ENCODE measurements around the gene PTPN11. TPM values are rescaled to one million over a fixed set of nuclear protein-coding genes. Genes with fewer than 3 reads are reported as not detected.

PTPN11 gene
- polyA plus RNA-seq, 2 of the 4 experiments (the other 2 are of a cell fraction) = 78.6 to 194 TPM

GRCh38 chr12:112425582-112426382, 7.0 kb downstream of the PTPN11 start:
- no peak overlapping the region for H3K4me2 ChIP-seq
- CTCF ChIA-PET = interaction anchor here (0.6 kb wide), 1 partner anchor 481 kb away, joined by 3 read pairs; no protein-coding TSS in a partner anchor
- WGBS (ENCODE audit: missing lambda C conversion rate) = 96% methylated on average over 7 of the region's 7 CpGs
- DNase-seq (ENCODE audit: low read depth in 1 of 2, low spot score in 1 of 2) (no peak), FAIRE-seq (no peak), ATAC-seq (no peak)
- peaks cover 12% of the 10 kb centered on the region for H3K4me1 ChIP-seq
- H3K27ac ChIP-seq = no peak overlapping the region
- peak; percentile 57 for TF ChIP-seq MAFK (IDR thresholded peaks at IDR 0.05; ENCODE audit: partially characterized antibody)
- no peak for TF ChIP-seq FOSL2 (IDR thresholded peaks at IDR 0.05)
- TF ChIP-seq FOSL2 (CRISPR knock-in tag; IDR thresholded peaks at IDR 0.05) = no peak
- no peak for TF ChIP-seq FOXS1 (CRISPR knock-in tag; IDR thresholded peaks at IDR 0.05)
- TF ChIP-seq CTCF (IDR thresholded peaks at IDR 0.05) = no peak
- H3K4me3 ChIP-seq = no peak overlapping the region
- POLR2A ChIA-PET = no interaction called here
- no peaks in the 10 kb centered on the region for H3K9me3 ChIP-seq

DNA sequence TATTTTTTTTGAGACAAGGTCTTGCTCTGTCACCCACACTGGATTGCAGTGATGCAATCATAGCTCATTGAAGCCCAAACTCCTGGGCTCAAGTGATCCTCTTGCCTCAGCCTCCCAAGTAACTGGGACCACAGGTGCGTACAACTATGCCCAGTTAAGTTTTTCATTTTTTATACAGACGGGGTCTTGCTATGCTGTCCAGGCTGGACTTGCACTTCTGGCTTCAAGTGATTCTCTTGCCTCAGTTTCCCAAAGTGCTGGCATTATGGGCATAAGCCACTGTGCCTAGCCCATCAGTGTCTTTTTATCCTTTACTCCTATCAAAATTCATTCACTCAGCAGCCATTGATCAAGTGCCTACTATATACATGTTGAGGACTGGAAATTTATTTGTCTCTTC, 9.0 kb downstream of the PTPN11 start:
- no peak for TF ChIP-seq HOXB5 (CRISPR knock-in tag; IDR thresholded peaks at IDR 0.05)
- TF ChIP-seq, protein P1, sequence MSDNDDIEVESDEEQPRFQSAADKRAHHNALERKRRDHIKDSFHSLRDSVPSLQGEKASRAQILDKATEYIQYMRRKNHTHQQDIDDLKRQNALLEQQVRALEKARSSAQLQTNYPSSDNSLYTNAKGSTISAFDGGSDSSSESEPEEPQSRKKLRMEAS (IDR thresholded peaks at IDR 0.05) = no peak
- no peak for TF ChIP-seq CHD4 (IDR thresholded peaks at IDR 0.05; ENCODE audit: borderline replicate concordance)
- TF ChIP-seq RAD21 (conservative IDR thresholded peaks at IDR 0.05 in 1 of 2, IDR thresholded peaks at IDR 0.05 in 1 of 2) = no peak
- TF ChIP-seq CBX2 (IDR thresholded peaks at IDR 0.05; ENCODE audit: borderline replicate concordance, low read depth) = no peak
- no peak for TF ChIP-seq MYC (IDR thresholded peaks at IDR 0.05; ENCODE audit: borderline replicate concordance, low read length)
- TF ChIP-seq HOXB13 (CRISPR knock-in tag; IDR thresholded peaks at IDR 0.05; ENCODE audit: low read depth) = no peak
- no peak for TF ChIP-seq RCOR1 (IDR thresholded peaks at IDR 0.05; ENCODE audit: low read depth, low read length)
- TF ChIP-seq JUNB (IDR thresholded peaks at IDR 0.05) = no peak
- TF ChIP-seq NR3C1 (IDR thresholded peaks at IDR 0.05) = no peak
- no peak for TF ChIP-seq ZC3H11A (IDR thresholded peaks at IDR 0.05)
- TF ChIP-seq, protein P2, sequence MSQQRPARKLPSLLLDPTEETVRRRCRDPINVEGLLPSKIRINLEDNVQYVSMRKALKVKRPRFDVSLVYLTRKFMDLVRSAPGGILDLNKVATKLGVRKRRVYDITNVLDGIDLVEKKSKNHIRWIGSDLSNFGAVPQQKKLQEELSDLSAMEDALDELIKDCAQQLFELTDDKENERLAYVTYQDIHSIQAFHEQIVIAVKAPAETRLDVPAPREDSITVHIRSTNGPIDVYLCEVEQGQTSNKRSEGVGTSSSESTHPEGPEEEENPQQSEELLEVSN (IDR thresholded peaks at IDR 0.05; ENCODE audit: borderline replicate concordance, low read depth) = no peak
- no peak for TF ChIP-seq HDAC2 (IDR thresholded peaks at IDR 0.05)
- TF ChIP-seq TP53 (CRISPR knock-in tag; IDR thresholded peaks at IDR 0.05) = no peak
- TF ChIP-seq BHLHE40 (IDR thresholded peaks at IDR 0.05; ENCODE audit: low read depth, low read length) = no peak
- TF ChIP-seq, protein P3, sequence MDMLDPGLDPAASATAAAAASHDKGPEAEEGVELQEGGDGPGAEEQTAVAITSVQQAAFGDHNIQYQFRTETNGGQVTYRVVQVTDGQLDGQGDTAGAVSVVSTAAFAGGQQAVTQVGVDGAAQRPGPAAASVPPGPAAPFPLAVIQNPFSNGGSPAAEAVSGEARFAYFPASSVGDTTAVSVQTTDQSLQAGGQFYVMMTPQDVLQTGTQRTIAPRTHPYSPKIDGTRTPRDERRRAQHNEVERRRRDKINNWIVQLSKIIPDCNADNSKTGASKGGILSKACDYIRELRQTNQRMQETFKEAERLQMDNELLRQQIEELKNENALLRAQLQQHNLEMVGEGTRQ (IDR thresholded peaks at IDR 0.05) = no peak
- FAIRE-seq (no peak), ATAC-seq (no peak), DNase-seq (ENCODE audit: low read depth in 1 of 2, low spot score in 1 of 2) (no peak)
- no peaks in the 10 kb centered on the region for H3K4me1 ChIP-seq
- WGBS (ENCODE audit: missing lambda C conversion rate) = 98% methylated on average over 2 of the region's 2 CpGs
- no peak overlapping the region for H3K27ac ChIP-seq
- H3K4me2 ChIP-seq = no peak overlapping the region
- POLR2A ChIA-PET = no interaction called here
- no peak overlapping the region for H3K4me3 ChIP-seq
- CTCF ChIA-PET = interaction anchor here (0.9 kb wide), 1 partner anchor 167 kb away, joined by 3 read pairs; no protein-coding TSS in a partner anchor
- no peaks in the 10 kb centered on the region for H3K9me3 ChIP-seq
